ENCODE results near the gene IL3RA.
"Not testable (repeated sequence)": the region's sequence is repeated elsewhere in the genome, so short reads cannot be mapped to it uniquely, and the experiment has no call there.

The IL3RA gene

DNA sequence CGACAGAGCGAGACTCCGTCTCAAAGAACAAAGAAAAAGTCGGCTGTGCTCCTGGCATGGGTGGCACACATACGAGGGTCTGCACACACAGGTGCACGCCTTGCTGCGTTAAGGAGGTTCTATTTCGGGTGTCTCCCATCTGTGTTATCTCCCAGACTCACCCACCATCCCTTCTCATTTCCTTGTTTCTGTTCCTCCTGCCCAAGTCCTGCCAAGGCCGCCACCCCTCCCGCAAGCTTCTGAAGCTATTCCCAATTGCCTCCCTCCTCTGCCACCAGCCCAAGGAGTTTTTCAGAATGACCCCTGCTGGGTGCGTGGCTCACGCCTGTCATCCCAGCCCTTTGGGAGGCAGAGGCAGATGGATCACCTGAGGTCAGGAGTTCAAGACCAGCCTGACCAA is 6.0 kb upstream of the IL3RA start:
- TF ChIP-seq, protein P1, sequence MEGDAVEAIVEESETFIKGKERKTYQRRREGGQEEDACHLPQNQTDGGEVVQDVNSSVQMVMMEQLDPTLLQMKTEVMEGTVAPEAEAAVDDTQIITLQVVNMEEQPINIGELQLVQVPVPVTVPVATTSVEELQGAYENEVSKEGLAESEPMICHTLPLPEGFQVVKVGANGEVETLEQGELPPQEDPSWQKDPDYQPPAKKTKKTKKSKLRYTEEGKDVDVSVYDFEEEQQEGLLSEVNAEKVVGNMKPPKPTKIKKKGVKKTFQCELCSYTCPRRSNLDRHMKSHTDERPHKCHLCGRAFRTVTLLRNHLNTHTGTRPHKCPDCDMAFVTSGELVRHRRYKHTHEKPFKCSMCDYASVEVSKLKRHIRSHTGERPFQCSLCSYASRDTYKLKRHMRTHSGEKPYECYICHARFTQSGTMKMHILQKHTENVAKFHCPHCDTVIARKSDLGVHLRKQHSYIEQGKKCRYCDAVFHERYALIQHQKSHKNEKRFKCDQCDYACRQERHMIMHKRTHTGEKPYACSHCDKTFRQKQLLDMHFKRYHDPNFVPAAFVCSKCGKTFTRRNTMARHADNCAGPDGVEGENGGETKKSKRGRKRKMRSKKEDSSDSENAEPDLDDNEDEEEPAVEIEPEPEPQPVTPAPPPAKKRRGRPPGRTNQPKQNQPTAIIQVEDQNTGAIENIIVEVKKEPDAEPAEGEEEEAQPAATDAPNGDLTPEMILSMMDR (conservative IDR thresholded peaks at IDR 0.05; ENCODE audit: low read depth): no peak
- CTCF ChIA-PET: no interaction called here
- H3K27ac ChIP-seq: no peak overlapping the region
- no peak for DNase-seq (ENCODE audit: low spot score)
- POLR2A ChIA-PET (ENCODE audit: low non-redundant PET): no interaction called here

DNA sequence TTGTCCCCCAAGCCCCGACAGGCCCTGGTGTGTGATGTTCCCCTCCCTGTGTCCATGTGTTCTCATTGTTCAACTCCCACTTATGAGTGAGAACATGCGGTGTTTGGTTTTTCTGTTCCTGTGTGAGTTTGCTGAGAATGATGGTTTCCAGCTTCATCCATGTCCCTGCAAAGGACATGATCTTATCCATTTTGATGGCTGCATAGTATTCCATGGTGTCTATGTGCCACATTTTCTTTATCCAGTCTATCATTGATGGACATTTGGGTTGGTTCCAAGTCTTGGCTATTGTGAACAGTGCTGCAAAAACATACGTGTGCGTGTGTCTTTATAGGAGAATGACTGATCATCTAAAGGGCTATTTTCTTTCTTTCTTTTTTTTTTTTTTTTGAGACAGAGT is 4.2 kb upstream of the IL3RA start:
- POLR2A ChIA-PET (ENCODE audit: low non-redundant PET); DNase-seq (ENCODE audit: low spot score); H3K27ac ChIP-seq; CTCF ChIA-PET: not testable (repeated sequence)

DNA sequence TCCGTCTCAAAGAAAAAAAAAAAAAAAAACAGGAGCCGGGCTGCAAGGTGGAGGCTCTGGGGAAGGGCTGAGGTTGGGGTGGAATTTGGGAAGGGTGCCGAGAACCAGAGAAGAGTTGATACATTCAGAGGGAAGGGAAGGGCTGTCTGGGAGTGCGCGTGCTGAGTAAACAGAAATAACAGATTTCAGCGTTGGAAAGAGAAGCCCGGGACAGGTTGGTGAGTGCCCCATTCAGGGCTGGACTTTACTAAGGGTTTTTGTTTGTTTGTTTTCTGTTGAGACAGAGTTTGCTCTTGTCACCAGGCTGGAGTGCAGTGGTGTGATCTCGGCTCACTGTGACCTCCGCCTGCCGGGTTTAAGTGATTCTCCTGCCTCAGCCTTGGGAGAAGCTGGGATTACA is 1.7 kb upstream of the IL3RA start:
- CTCF ChIA-PET: no interaction called here
- H3K27ac ChIP-seq: no peak overlapping the region
- TF ChIP-seq, protein P1 (conservative IDR thresholded peaks at IDR 0.05; ENCODE audit: low read depth): no peak
- DNase-seq (ENCODE audit: low spot score): no peak
- POLR2A ChIA-PET (ENCODE audit: low non-redundant PET): no interaction called here

DNA sequence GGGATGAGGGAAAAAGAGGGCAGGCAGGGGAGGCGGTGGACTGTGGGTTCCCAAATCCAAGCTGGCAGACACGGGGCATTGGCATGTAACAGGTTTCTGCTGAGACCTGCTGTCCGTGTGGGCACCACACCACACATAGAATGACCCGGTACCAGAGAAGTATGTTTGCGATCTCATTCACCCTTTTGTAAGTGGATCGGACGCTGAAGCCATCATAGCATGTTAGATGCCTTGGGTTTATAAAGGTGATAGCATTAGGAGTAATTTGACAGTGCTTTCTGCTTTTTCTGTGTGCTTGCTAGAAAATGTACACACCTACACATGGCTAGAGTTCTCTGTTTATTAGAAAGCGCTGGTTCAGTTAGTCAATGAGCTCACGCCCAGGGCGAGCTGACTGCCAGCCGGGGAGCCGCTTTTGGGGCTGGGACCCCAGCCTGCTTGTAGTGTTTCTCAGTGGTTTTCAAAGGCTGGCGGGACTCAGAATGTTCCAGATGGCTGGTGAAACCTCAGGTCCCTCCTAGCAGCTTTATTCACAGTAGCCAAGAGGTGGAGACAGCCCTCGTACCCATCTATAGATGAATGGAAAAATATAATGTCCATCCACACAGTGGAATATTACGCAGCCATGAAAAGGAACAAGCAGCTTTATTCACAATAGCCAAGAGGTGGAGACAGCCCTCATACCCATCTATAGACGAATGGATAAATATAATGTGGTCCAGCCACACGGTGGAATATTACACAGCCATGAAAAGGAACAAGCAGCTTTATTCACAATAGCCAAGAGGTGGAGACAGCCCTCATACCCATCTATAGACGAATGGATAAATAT is 579 bp downstream of the IL3RA start:
- POLR2A ChIA-PET (ENCODE audit: low non-redundant PET): no interaction called here
- CTCF ChIA-PET: no interaction called here
- DNase-seq (ENCODE audit: low spot score): no peak
- TF ChIP-seq, protein P1 (conservative IDR thresholded peaks at IDR 0.05; ENCODE audit: low read depth): no peak
- H3K27ac ChIP-seq: no peak overlapping the region

DNA sequence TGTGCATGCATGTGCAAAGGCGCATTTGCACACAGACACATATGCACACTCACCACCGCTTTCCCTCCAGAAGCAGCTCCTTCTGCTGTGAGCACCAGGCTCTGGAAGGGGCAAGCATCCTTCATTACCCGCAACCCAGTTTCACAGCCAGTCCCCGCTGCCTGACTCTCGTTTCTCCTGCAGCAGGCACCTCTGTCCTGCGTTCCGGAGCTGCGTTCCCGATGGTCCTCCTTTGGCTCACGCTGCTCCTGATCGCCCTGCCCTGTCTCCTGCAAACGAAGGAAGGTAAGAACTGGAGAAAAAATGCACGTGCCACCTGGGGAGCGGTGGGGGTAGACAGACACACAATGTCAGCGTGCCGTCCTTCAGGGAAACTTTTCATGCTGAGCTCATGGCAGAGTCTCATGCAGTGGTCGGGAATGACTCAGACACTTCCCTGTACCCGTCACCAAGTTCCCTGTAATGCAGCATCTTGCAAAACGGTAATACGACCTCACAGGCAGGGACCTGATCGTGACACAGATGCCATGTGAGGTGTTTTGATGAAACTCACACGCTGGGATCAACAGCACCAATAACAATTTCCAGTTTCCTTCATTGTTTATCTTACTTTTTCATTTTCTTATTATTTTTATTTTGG is 5.1 kb downstream of the IL3RA start:
- no peak overlapping the region for H3K27ac ChIP-seq
- TF ChIP-seq, protein P1 (conservative IDR thresholded peaks at IDR 0.05; ENCODE audit: low read depth): no peak
- no peak for DNase-seq (ENCODE audit: low spot score)
- ChIA-PET POLR2A (ENCODE audit: low non-redundant PET) (no interaction called here), CTCF (no interaction called here)

DNA sequence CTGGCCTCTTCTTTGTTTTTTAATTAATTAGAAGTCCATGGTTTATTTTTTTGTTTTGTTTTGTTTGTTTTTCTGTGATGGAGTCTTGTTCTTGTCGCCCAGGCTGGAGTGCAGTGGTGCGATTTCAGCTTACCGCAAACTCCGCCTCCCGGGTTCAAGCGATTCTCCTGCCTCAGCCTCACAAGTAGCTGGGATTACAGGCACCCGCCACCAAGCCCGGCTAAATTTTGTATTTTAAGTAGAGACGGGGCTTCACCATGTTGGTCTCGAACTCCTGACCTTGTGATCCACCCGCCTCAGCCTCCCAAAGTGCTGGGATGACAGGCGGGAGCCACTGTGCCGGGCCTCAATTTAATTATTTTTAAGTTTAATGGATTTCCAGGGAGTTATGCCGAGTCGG is 13.0 kb downstream of the IL3RA start:
- POLR2A ChIA-PET (ENCODE audit: low non-redundant PET); H3K27ac ChIP-seq; DNase-seq (ENCODE audit: low spot score); CTCF ChIA-PET: not testable (repeated sequence)

DNA sequence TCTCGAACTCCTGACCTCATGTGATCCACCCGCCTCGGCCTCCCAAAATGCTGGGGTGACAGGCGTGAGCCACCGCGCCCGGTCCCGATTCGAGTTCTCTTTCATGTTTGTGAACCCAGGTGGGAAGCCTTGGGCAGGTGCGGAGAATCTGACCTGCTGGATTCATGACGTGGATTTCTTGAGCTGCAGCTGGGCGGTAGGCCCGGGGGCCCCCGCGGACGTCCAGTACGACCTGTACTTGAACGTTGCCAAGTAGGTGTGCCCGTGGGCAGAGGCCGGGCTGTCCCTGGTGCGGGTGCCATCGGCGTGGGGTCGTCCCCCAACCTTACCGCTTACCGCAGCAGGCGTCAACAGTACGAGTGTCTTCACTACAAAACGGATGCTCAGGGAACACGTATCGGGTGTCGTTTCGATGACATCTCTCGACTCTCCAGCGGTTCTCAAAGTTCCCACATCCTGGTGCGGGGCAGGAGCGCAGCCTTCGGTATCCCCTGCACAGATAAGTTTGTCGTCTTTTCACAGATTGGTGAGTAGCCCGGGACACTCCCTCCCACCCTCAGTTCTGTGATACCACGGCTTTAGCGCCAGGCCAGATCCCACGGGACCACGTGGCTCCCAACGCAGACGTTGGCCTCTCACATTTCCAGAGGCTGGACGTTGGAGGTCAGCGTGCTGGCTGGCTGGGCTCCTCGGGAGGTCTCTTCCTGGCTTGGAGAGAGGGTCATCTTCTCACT is 15.6 kb downstream of the IL3RA start:
- no peak overlapping the region for H3K27ac ChIP-seq
- ChIA-PET POLR2A (ENCODE audit: low non-redundant PET) (no interaction called here), CTCF (no interaction called here)
- DNase-seq (ENCODE audit: low spot score): no peak
- TF ChIP-seq, protein P1 (conservative IDR thresholded peaks at IDR 0.05; ENCODE audit: low read depth): no peak
